ENCODE measurements around the gene PUS3.

Gene PUS3

DNA sequence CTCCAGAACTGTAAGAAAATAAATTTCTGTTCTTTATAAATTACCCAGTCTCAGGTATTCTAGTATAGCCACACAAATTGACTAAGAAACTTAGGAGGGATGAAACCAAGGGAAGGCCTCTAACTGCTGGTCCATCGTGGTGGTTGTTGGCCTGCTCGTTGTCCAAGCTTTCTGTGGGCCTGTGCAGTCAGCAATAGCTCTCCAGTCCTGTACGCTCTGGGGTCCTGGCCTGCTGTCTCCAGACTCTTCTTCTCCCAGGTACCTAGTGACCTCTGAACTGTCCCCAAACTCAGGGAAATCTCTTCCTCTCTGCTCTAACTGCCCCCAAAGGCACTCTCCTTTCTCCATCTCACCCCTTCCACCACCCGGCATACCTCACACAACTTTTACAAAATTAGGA lies 37.1 kb upstream of the PUS3 start:
- DNase-seq, result no peak

DNA sequence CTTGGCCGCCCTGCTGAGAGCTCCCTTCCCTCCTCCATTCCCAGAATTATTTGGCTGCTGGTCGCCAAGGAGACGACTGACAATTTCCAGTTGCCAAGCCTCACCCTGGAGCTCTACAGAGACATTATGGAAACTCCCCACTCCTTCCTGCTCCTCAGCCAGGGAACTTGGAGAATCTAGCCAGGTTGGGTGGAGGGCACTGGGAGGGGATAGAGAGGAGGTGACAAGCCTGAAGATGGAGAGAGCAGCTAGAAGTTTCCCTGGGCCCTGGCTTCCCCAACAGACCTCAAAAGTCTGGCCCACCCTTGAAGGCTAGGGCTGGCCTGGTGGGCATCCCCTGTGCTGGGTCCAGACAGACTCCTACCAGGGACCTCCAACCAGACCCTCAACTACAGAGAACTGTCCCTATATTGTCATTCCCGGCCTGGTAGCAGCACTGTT lies 36.1 kb upstream of the PUS3 start:
- DNase-seq, result no peak

DNA sequence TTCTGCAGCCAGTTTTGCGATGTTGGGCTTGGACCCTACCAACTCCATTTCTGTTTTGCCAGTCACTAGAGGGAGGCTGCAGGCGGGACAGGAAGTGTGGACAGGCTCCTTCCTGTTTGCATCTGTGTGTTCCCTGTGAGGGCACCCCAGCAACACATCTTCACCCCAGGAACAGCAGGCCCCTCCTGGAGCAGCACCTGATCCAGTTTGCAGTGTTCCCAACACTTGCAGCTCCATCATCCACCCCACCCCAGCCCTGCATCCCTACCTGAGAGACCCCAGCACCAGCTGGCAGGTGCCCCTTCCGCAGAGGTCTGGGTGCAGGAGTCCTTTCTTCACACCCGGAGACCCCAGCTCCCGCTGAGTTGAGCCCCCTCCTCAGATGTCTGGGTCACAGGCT lies 35.4 kb upstream of the PUS3 start:
- no peak for DNase-seq

DNA sequence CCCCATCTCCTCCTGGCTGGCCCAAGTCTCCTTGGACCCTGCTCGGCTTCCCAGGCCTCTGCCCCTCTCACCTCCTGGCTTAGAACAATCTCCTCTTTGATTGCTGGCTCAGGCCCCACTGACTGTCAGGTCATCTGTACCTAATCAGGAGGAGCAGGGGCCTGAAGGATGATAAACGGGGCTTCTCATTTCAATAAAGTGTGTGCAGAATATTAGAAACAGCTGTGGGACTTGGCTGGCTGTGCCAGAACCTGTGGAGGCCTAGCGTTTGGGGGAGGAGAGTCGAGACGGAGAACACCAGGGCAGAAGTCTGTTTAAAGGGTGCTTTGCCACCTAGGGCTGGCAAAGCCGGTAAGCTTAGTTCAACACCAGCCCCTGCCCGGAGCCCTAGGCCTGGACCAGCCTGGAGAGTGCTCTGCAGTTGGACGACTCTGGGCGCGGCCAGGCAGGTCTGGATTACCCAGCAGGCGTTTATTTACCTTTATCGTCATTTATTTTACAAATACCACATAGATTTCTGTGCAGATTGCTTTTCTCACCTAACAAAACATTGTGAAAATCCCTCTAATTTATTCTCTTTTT lies 32.7 kb upstream of the PUS3 start:
- DNase-seq, result no peak

DNA sequence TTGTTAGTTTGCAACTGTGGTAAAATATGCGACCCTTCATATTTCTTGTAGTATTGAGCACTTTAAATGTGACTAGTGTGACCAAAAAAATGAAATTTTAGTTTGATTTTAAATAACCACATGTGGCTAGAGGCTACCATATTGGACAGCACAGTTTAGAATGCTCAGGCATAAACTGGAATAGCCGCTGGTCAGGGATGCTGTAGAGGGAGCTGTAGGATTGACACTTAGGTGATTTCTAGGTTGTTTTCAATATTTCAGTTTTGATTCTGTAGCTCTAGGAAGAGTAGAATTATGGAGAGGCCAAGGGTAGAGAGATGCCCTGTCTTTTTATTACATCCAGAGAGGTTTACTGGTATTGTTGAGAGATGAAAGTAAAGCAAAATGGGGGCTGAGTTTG lies 32.0 kb upstream of the PUS3 start:
- no peak for DNase-seq

DNA sequence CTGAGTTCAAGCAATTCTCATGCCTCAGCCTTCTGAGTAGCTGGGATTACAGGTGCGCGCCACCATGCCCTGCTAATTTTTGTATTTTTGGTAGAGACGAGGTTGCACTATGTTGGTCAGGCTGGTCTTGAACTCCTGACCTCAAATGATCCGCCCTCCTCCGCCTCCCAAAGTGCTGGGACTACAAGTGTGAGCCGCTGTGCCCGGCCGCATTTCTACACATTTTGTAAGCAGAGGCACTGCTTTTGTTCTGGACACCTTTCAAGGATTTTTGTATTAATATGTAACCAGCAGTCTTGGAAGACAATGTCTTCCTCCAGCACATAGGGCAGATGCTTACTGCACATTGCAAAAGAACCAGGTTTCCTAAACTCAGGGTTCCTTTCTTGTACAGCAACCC lies 31.5 kb upstream of the PUS3 start:
- no peak for DNase-seq

DNA sequence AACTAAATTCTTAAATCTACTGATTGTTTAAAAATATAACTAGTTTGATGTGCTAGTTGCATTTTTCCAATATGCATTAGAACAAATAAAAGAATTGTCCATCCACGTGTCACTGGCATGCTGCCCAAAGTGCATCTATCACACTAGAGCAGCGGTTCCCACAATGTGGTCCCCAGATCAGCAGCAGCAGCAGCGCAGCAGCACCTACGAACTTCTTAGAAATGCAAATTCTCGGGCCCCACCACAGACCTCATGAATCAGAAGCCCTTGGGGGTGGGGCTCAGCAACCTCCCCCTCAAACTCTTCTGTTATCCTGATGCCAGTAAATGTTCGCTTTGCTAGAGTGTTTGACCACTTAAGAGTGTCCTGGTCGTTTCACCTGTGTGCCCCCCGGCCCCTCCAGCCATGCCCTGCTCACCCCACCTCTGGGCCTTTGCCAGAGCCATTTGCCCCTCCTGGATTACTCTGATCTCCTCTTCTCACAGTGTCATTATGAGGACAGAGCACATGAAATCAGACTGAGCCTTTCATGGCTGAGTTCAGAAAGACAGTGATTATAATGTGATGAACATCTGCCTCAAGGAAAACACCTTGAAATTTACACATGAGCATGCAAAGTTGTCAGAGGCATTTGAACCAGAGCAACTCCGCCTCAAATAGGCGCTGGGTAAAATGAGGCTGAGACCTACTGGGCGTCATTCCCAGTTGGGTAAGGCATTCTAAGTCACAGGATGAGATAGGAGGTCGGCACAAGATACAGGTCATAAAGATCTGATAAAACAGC lies 30.2 kb upstream of the PUS3 start:
- DNase-seq, result no peak

DNA sequence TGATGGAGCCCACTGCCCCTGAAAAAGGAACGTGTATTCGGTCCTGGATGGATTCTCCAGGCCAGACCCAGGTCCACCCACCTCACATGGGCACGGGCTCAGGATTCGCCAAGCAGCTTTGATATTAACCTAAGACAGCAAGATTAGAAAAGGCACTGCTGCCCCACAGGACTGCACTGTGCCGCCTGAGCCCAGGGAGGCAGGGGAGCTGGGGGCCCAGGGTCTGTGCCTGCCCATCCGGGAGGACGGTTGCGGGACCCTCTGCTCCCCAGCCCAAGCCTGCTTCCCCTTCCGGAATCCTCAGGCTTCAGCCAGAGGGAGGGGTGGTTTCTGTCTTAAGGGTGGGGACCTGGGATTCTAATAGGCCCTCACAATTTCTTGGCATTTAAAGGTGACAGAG lies 29.3 kb upstream of the PUS3 start:
- DNase-seq, result no peak

DNA sequence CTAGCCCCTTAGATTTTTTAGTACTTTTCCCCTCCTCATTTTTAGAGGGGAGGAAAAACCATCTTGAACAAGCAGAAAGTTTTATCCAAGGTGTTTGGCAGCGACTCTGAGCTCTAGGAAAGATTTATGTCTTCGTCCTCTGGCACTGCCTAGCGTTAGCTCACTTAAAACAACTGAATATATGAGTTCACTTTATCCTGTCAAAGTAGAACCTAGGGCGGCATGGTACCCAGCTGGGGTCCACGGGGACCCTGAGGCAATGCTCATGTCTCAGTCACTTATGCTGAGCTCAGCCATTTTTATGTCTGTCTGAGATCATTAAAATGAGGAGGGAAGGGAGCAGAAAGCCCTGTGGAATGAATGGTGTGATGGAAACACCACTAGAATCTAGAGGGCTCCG lies 28.7 kb upstream of the PUS3 start:
- DNase-seq, result no peak

DNA sequence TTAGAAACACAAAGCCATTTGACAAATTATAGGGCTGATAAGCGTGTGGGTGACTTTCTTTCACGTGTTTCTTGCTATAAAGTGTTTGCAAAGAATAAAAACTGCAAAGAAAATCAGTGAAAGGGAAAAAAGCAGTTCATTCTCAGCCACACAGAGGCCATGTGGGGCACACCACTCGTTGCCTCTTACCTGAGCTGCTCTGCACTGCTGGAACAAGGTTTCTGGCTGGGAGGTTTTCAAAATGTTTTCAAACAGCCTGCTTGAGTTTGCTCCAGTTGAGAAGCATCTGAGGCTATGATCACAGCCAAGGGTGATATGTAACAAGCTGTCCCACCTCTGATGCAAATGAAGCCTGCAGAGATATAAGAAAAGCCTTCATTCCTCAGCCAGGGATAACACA lies 28.1 kb upstream of the PUS3 start:
- DNase-seq, result no peak

DNA sequence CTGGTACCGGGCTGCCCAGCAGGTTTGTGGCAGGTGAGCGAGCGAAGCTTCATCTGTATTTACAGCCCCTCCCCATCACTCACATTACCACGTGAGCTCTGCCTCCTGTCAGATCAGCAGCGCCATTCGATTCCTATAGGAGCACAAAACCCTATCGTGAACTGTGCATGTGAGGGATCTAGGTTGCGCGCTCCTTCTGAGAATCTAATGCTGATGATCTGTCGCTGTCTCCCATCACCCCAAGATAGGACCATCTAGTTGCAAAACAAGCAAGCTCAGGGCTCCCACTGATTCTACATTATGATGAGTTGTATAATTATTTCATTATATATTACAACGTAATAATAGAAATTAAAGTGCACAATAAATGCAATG lies 27.1 kb upstream of the PUS3 start:
- no peak for DNase-seq

DNA sequence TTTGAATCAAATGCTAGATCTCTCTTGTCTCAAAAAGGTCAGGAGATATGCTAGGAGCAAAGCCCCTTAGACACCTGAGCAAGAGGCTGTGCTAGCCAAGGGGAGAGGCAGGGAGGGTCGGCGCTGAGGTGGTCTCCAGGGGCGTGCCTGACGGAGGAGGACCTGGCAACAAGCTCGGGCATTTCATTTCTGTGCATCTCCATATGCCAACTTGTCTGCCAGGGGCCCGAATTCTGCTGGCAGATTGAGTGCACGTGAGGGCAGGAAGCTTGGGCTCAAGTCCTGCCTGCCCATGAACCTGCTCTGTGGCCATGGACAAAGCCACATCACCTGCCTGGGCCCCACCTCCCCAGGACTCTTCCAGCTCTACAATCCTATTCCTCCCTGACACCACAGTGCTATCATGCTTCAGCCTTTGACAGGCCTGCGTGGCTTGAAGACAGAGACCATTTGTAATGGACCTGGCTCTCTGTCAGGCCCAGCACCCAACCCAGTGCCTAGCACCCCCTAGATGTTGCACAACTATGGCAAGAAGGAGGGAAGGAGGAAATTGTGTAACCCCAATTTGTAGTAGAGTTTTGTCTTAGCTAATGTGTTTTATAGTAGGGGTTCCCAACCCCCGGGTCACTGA lies 26.6 kb upstream of the PUS3 start:
- no peak for DNase-seq

DNA sequence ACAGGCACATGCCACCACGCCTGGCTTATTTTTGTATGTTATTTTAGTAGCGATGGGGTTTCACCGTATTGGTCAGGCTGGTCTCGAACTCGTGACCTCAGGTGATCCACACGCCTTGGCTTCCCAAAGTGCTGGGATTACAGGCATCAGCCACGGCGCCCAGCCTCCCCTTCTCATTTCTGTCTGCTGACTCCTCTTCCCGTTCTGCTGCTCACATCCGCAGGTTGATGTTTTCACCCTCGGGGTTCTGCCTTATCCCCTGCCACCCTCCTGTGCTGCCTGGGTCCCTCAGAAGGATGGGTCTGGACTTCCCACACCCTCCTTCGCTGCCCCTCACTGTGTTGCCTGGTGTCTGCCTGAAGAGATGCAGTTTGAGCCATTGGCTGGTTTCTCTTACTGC lies 23.7 kb upstream of the PUS3 start:
- DNase-seq, result no peak

DNA sequence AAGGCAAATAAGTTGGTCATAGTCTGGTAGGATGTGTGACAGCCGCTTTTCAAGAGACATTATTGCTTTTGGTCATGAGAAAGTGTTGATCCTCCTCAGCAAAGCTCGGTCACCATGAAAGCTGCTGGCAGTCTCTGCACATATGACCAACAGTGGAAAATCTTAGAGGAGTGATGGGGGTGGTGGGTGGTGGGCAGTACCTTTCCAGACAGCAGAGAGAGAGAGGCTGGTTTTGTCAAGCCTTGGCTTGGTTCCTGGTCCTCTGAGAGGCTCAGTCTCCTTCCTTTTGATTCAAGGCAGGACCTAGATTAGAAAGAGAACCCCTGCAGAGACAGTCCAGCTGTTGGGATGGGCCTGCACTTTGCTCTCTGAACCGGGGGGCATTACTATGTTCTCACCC lies 22.8 kb upstream of the PUS3 start:
- no peak for DNase-seq

DNA sequence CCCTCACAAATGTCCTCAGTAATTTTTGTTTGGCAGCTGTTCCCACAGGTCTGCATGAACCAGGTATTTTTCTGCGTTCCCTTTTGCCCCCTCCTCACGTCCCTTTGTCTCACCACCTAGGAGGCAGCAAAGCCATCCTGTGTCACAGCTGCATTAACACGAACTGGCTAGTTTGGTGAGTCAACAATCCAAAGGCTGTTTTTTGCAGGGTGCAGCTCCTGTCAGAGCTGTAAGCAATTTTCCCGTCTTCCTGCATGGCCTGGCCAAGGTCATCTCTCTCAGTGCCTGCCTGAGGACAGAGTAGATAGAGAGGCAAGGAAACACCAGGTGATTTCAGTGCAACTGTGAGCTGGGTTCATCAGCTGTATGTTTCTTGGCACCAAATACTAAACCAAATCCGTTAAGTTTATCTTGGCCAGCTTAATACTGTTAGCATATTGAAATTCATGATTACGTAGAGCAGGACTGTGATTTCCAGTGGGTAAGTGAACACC lies 22.3 kb upstream of the PUS3 start:
- no peak for DNase-seq

DNA sequence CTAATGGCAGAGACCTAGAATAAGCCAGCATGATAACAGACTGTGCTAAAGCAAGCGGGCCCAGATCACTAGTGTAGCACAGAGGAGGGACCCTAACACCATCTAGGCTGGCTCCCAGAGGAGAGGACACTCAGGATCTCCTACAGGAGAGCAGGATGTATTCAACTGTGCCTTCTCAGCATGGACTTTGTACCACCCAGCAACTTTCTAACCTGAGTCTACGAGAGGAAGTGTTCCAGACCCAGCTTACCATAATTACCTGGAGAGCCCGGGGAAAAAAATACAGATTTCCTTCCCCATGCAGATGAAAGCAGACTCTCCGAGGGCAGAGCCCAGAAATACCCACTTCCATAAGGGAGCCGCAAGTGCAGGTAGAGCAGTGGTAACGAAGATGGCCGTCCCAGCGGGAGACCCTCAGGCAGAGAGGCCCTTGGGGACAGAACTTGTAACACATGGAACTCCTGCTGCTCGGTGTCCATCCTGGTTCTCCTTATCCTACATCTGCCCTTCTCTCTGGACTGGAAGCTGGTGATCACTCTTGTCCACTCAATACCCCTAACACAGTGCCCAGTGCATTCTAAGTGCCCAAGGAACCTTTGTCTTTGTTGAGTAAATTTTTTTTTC lies 21.5 kb upstream of the PUS3 start:
- no peak for DNase-seq

DNA sequence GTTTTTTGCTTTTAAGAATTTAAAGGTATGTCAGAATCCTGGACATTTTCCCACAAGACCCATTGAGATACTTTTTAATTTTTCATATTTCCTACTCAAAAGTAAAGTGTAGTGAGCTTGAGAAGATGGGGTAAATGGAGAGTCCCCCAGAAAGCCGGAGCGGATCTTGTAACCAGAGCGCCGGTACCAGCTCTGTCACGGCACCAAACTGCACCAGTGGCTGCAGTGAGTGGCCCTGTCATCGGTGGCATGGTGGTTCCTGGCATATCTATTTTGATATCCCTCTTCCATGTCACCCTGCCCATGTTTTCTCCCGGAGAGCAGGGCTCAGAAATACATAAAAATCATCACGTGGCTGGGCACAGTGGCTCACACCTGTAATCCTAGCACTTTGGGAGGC lies 20.6 kb upstream of the PUS3 start:
- no peak for DNase-seq

DNA sequence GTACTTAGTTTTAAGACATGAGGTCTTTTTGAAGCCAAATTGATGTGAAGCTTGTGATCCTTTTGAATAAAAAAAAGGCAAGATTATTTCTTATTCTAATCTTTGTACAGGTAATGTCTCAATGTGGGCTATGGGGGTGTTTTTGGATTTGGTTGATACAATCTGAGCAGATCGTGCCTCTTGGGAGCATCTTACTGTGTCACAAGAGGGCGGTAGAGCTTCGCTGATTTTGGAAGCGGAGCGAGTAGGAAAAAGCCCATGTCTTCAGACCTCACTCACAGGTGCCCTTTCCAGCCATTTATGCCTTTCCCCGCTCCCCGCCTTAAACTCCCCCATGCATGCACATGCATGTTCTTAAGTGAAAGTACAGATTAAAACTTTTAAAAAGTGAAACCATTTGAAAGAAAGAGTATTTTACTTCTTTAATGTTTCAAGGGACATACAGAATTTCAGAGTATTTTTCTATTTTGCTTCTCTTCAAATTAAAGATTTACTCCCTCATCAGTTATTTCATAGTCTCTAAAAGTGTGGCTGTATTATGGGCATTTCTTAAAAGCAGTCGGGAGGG lies 20.1 kb upstream of the PUS3 start:
- DNase-seq, result no peak

DNA sequence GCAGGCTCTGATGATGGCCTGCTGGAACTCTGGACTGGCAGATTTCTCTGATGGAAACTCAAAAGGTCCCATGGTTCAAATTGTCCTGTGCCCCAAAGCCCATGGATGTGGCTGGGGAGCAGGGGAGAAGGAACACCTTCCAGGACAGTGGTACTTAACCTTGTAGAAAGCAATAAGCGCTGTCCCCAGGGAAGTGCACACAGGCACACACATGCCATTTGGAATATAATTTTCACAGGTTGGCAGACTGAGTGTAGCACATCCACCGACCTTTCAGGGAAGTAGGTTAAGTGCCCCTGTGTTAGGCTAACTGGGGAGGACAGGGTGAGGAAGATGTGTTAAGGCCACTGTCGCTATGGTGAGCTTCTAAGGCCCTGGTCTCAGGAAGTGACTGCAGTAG lies 19.1 kb upstream of the PUS3 start:
- no peak for DNase-seq

DNA sequence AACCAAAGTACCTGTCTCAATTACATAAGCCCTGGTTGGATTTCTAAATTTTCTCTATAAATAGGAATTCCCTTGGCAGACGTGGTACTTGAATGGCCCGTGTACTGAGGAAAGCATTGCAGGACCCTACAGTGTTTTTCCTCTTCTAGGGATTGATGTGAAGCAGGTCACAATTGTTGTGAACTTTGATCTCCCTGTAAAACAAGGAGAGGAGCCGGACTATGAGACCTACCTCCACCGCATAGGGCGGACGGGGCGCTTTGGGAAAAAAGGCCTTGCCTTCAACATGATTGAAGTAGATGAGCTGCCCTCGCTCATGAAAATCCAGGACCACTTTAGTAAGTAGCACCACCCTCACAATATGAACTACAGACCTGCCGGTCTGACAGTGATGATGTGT lies 18.0 kb upstream of the PUS3 start:
- DNase-seq, result no peak

DNA sequence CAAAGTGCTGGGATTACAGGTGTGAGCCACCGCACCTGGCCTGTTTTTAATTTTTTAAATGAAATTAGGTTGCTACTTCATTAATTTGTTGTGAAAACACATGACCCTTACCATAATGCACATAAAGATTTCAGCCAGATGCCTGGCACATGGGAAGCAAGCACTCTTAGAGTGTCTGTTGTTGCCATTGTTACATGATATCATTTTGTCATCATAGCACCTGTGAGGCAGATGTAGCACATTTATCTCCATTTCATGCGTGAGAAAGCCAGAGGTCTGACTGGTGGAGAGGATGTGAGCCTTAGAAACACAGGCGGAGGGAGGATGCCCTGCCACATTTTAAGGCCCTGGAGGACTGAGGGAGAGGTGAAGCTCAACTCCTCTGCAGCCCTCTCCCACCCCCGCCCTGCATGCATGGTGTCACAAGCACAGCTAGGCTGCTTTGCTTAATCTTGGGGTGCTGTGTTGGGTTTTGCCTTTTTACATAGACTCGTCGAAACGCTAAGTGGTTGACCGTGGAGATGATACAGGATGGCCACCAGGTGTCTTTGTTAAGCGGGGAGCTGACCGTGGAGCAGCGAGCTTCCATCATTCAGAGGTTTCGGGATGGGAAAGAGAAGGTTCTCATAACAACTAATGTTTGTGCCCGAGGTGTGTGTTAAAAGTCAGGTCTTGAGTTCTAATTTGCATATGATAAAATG lies 15.3 kb upstream of the PUS3 start:
- no peak for DNase-seq

DNA sequence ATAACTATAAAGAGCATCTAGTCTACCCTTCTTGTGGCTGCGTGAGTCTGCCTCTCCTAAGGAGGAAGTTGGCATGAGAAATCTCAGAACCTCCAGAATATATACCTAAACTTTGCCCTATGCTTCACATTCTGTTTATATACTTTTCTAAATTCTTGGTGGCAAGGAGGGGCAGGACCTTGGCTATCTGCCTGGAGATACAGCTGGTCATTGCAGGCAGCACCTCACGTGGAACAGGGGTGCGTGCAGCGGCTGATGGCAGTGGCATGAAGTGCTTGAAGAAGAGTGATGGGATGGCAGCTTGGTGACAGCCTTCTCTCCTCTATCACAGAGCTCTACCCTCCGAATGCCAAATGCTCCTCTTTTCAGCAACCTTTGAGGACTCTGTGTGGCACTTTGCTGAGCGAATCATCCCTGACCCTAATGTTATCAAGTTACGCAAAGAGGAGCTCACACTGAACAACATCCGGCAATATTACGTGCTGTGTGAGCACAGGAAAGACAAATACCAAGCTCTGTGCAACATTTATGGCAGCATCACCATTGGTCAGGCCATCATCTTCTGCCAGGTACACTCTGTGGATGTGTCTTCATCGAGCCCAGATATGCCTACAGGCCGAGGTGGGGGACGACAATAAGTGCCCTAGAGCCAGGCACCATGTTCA lies 13.8 kb upstream of the PUS3 start:
- no peak for DNase-seq
